Cerebellar cortex (tissue), 1 donor: ENCODE results near the gene HABP2.

Experiments used
- DNase-seq: peaks from one replicate; pipeline ENCODE4 v3.0.0-alpha.2; 2015; ENCODE audit warnings: low spot score

HABP2 gene

GRCh38 chr10:113527211-113527906 lies 25.5 kb upstream of the HABP2 start:
- no peak for DNase-seq

GRCh38 chr10:113528876-113529275 lies 24.0 kb upstream of the HABP2 start:
- no peak for DNase-seq

GRCh38 chr10:113529575-113529974 lies 23.3 kb upstream of the HABP2 start:
- no peak for DNase-seq

- DNase-seq = no peak
Observed at GRCh38 chr10:113530476-113530875, 22.4 kb upstream of the HABP2 start.

- no peak for DNase-seq
Observed at GRCh38 chr10:113532724-113533123, 20.1 kb upstream of the HABP2 start.

- no peak for DNase-seq
Observed at GRCh38 chr10:113533801-113534200, 19.1 kb upstream of the HABP2 start.

- no peak for DNase-seq
Observed at GRCh38 chr10:113534423-113534822, 18.4 kb upstream of the HABP2 start.

- no peak for DNase-seq
Observed at GRCh38 chr10:113537672-113538071, 15.2 kb upstream of the HABP2 start.

- no peak for DNase-seq
Observed at GRCh38 chr10:113538151-113538550, 14.7 kb upstream of the HABP2 start.

- no peak for DNase-seq
Observed at GRCh38 chr10:113539789-113540188, 13.1 kb upstream of the HABP2 start.

- DNase-seq = no peak
Observed at GRCh38 chr10:113540845-113541548, 11.9 kb upstream of the HABP2 start.

GRCh38 chr10:113541549-113541927 lies 11.3 kb upstream of the HABP2 start:
- DNase-seq = no peak

- no peak for DNase-seq
Observed at GRCh38 chr10:113543107-113543955, 9.5 kb upstream of the HABP2 start.

- DNase-seq = no peak
Observed at GRCh38 chr10:113544392-113544791, 8.5 kb upstream of the HABP2 start.

GRCh38 chr10:113547426-113547825 lies 5.4 kb upstream of the HABP2 start:
- no peak for DNase-seq

GRCh38 chr10:113549856-113550255 lies 3.0 kb upstream of the HABP2 start:
- DNase-seq = no peak

GRCh38 chr10:113550365-113550764 lies 2.5 kb upstream of the HABP2 start:
- no peak for DNase-seq

GRCh38 chr10:113552014-113552413 lies 839 bp upstream of the HABP2 start:
- no peak for DNase-seq

- no peak for DNase-seq
Observed at GRCh38 chr10:113553149-113553548, 296 bp downstream of the HABP2 start.

GRCh38 chr10:113554214-113554613 lies 1.4 kb downstream of the HABP2 start:
- no peak for DNase-seq

GRCh38 chr10:113555245-113555644 lies 2.4 kb downstream of the HABP2 start:
- DNase-seq = no peak

GRCh38 chr10:113555751-113556150 lies 2.9 kb downstream of the HABP2 start:
- no peak for DNase-seq

GRCh38 chr10:113557424-113557862 lies 4.6 kb downstream of the HABP2 start:
- no peak for DNase-seq
